GM12801 (cell line): ENCODE results near the gene JAG2.

Experiments
- TF ChIP-seq, protein P1 (sequence below): IDR thresholded peaks from one replicate; pipeline ENCODE4 v1.5.1; 2011; ENCODE audit warnings: control low read depth; ENCODE audit not compliant: insufficient read length; ENCODE audit errors: extremely low read depth

JAG2 gene

DNA sequence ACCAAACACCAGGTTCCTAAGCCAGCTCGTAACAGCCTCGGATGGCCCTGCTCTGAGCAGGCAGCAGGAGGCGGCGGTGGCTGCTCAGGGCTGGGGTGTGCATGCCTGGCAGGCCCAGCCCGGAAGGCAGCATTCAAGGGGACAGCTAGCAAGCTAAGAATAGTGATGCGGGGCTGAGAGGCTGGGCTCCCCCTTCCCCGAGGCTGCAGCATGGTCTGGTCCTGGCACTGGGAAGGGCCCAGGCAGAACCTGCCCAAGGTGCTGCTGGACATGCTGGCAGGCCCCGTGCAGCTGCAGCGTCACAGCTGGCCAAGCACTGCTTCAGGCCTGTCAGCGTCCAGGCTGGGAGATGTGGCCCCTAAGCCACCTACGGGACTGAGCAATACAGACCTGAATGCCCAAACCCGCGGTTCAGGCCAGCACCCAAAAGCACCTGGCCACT lies 38.9 kb upstream of the JAG2 start:
- TF ChIP-seq, protein P1, sequence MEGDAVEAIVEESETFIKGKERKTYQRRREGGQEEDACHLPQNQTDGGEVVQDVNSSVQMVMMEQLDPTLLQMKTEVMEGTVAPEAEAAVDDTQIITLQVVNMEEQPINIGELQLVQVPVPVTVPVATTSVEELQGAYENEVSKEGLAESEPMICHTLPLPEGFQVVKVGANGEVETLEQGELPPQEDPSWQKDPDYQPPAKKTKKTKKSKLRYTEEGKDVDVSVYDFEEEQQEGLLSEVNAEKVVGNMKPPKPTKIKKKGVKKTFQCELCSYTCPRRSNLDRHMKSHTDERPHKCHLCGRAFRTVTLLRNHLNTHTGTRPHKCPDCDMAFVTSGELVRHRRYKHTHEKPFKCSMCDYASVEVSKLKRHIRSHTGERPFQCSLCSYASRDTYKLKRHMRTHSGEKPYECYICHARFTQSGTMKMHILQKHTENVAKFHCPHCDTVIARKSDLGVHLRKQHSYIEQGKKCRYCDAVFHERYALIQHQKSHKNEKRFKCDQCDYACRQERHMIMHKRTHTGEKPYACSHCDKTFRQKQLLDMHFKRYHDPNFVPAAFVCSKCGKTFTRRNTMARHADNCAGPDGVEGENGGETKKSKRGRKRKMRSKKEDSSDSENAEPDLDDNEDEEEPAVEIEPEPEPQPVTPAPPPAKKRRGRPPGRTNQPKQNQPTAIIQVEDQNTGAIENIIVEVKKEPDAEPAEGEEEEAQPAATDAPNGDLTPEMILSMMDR: no peak

DNA sequence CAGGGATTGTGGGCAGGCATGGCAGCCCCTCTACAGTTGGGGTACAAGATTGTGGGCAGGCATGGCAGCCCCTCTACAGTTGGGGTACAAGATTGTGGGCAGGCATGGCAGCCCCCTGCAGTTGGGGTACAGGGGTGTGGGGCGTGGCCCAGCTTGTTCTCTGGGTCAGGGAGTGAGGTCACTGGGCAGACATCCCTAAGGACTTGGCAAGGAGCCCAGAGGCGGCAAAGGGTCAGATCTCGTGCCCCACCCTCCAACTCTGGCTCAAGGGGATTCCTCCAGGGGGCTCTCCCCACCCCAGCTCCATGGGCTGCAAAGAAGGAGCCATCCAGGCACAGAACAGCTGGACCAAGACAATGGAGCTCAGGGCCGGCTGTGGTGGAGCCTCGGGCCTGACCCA lies 38.3 kb upstream of the JAG2 start:
- TF ChIP-seq, protein P1: no peak

DNA sequence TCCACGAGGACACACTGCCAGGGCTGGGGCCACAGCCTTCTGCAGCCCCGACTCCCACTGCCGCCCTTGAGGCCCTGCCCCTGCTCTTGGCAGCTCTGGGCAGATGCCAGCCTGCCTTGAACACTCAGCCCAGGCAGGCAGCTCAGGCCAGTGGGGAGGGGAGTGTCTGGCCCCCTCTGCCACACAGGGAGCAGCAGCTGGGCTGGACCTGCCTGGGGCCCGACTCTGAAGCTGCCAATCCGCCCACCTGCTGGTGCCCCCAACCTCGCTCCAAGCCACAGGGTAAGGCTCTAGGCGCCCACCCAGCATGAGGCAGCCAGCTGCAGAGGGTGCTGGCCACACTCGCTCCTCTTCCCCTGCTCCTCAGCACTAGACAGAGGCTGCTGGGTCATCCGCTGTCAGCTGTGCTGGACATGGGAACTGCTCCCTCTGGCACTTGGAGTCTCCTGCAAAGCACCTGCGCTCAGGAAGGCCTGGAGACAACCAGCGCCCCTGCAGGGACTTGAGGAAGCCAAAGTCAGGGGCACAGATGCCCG lies 37.2 kb upstream of the JAG2 start:
- TF ChIP-seq, protein P1: no peak

DNA sequence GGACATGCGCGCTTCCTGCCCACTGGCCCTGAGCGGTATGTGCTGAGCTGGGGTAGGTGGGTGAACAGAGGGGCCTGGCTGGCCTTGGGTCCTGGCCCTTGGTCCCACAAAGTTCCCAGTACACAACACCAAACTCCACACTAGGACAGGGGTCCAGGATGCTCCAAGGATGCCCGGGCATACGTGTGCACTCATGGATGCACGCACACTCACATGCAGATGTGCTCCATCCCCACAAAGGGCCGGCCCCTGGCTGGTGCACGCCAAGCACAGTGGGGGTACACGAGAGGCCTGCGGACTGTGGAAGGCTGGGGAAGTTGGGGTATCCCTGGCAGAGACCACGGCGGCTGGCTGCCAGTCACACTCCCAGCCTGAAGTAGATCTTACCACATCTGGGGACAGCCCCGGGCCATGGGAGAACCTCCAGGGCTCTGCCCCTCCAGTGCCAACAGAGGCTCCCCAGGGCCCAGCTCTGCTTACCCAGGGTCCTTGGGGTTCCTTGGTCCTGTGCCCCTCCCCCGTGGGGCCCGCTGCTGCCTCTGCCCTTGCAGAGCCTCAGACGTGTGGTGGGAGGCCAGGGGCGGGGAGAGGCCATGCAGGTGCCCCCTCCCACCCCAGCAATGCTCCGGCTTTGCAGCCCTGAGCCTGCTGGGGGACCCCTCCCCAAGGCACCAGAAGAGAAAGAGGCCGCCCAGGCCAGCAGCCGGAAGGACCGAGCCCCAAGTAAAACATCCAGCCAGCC lies 36.5 kb upstream of the JAG2 start:
- TF ChIP-seq, protein P1: no peak

DNA sequence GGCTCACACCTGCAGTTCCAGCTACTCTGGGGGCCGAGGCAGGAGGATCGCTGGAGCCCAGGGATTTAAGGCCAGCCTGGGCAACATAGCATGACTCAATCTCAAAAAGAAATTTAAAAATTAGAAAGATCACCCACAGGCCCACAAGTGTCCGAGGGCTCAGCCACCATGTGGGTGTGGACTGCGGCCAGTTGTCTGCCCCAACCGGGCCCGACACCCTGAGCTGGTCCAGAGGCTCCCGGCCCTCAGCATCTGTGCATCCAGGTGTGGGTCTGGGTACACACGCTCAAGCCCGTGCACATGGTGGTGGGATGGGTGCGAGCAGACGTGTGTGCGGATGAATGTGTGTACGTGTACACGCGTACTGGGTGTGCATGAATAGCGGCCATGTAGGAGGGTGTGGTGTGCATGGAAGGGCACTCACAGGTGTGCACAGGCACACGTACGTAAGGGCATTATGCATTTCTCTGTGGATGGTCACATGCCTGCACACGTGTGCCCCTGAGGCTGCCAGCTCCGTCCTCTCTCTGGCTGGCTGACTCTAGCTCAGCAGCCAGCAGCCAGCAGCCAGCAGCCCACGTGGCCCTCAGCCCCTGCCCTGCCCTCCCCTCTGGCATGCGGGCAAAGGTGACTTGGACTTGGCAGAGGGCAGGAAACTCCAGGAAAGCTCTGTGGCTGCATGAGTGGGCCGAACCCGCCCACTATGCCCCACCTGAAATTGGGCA lies 35.8 kb upstream of the JAG2 start:
- TF ChIP-seq, protein P1: no peak

DNA sequence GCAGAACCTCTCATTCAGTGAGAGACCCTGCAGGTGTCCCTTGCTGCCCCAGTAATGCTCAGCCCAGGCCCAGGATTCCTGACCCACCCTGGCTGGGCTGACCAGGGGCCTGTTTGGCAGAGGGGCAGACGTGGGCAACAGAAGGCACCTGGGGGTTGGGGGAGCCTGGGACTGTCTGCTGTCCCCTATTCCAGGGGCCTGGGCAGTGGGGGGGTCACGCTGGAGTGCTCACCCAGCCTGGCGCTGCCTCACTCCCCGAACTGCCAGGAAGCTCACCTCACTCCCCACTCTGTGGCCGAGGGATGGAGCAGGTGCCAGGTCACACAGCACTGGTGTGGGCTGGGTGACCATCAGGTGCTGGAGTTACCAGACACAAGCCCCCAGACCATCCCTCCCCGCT lies 35.1 kb upstream of the JAG2 start:
- TF ChIP-seq, protein P1: no peak

DNA sequence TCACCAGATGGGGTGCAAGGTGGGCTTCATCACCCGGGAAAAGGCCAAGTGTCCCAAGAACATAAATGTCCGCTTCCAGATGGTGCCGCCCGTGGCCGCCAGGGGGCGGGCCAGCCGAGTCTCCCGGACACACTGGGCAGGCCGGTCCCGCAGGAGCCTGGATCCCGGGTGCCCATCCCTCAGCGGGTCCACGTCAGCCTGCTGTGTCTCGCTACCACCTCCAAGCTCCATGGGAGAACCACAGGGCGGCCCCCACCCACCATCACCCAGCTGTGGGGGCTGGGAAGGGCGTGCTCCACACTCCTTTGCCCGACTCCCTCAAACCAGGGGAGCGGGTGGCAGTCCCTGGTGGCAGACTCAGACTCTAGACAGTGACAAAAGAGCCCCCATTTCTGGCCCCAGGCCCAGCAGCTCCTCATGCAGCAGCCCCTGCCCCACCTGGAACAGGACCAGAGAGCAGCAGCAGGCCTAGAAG lies 34.5 kb upstream of the JAG2 start:
- TF ChIP-seq, protein P1: no peak
